Measurements from ENCODE around the gene CNTNAP2. TPM values are rescaled to one million over a fixed set of nuclear protein-coding genes. Genes with fewer than 3 reads are reported as not detected.

CNTNAP2 gene
- total and polyA plus RNA-seq, 9 donors: 0.24 to 7.0 (median 1.5) TPM

- TF ChIP-seq POLR2A (IDR thresholded peaks at IDR 0.05) (no peak), EP300 (IDR thresholded peaks at IDR 0.05) (no peak)
- TF ChIP-seq, protein P1, sequence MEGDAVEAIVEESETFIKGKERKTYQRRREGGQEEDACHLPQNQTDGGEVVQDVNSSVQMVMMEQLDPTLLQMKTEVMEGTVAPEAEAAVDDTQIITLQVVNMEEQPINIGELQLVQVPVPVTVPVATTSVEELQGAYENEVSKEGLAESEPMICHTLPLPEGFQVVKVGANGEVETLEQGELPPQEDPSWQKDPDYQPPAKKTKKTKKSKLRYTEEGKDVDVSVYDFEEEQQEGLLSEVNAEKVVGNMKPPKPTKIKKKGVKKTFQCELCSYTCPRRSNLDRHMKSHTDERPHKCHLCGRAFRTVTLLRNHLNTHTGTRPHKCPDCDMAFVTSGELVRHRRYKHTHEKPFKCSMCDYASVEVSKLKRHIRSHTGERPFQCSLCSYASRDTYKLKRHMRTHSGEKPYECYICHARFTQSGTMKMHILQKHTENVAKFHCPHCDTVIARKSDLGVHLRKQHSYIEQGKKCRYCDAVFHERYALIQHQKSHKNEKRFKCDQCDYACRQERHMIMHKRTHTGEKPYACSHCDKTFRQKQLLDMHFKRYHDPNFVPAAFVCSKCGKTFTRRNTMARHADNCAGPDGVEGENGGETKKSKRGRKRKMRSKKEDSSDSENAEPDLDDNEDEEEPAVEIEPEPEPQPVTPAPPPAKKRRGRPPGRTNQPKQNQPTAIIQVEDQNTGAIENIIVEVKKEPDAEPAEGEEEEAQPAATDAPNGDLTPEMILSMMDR (IDR thresholded peaks at IDR 0.05): no peak
- H3K27ac ChIP-seq: no peak overlapping the region
- no peaks in the 10 kb centered on the region for H3K27me3 ChIP-seq
- intact Hi-C loops (cut with DNase I): no loop called here
- WGBS, 3 donors: 90 to 93% (median 91%) methylated on average over 2 of the region's 2 CpGs
- no peaks in the 10 kb centered on the region for H3K4me1 ChIP-seq (ENCODE audit: insufficient read depth)
- H3K9me3 ChIP-seq: no peaks in the 10 kb centered on the region
- H3K36me3 ChIP-seq: no peaks in the 10 kb centered on the region
- no peak for DNase-seq
- no peak overlapping the region for H3K4me3 ChIP-seq
Measured at GRCh38 chr7:146844405-146844804, 727.8 kb downstream of the CNTNAP2 start.

- no peak overlapping the region for H3K4me3 ChIP-seq
- TF ChIP-seq, protein P1 (IDR thresholded peaks at IDR 0.05): no peak
- no peak for TF ChIP-seq POLR2A (IDR thresholded peaks at IDR 0.05)
- TF ChIP-seq EP300 (IDR thresholded peaks at IDR 0.05): no peak
- no peak overlapping the region for H3K27ac ChIP-seq
- H3K27me3 ChIP-seq: no peaks in the 10 kb centered on the region
- H3K4me1 ChIP-seq (ENCODE audit: insufficient read depth): no peaks in the 10 kb centered on the region
- no peak for DNase-seq
- H3K36me3 ChIP-seq: no peaks in the 10 kb centered on the region
- intact Hi-C loops (cut with DNase I): no loop called here
- no peaks in the 10 kb centered on the region for H3K9me3 ChIP-seq
Measured at GRCh38 chr7:146858690-146859089, 742.1 kb downstream of the CNTNAP2 start.

- TF ChIP-seq, protein P1 (IDR thresholded peaks at IDR 0.05): no peak
- no peak for TF ChIP-seq POLR2A (IDR thresholded peaks at IDR 0.05)
- TF ChIP-seq EP300 (IDR thresholded peaks at IDR 0.05): no peak
- intact Hi-C loops (cut with DNase I): no loop called here
Measured at GRCh38 chr7:146861701-146862100, 745.1 kb downstream of the CNTNAP2 start.

GRCh38 chr7:146862415-146862814, 745.8 kb downstream of the CNTNAP2 start:
- DNase-seq: no peak
- Histone ChIP-seq H3K27me3 (no peaks in the 10 kb centered on the region), H3K9me3 (no peaks in the 10 kb centered on the region), H3K36me3 (no peaks in the 10 kb centered on the region), H3K4me1 (ENCODE audit: insufficient read depth) (no peaks in the 10 kb centered on the region), H3K4me3 (no peak overlapping the region), H3K27ac (no peak overlapping the region)
- intact Hi-C loops (cut with DNase I): no loop called here
- no peak for TF ChIP-seq EP300 (IDR thresholded peaks at IDR 0.05)
- TF ChIP-seq, protein P1 (IDR thresholded peaks at IDR 0.05): no peak
- no peak for TF ChIP-seq POLR2A (IDR thresholded peaks at IDR 0.05)
- WGBS, 3 donors: 61 to 65% (median 65%) methylated on average over 2 of the region's 2 CpGs

More at GRCh38 chr7:146861701-146862100, 745.1 kb downstream of the CNTNAP2 start:
- no peaks in the 10 kb centered on the region for H3K4me1 ChIP-seq (ENCODE audit: insufficient read depth)
- H3K27ac ChIP-seq: no peak overlapping the region
- no peak overlapping the region for H3K4me3 ChIP-seq
- H3K36me3 ChIP-seq: no peaks in the 10 kb centered on the region
- no peaks in the 10 kb centered on the region for H3K9me3 ChIP-seq
- 94 to 95% (median 95%) methylated on average over 4 of the region's 4 CpGs for WGBS, 3 donors
- no peak for DNase-seq
- H3K27me3 ChIP-seq: no peaks in the 10 kb centered on the region
